HEK293 (cell line): ENCODE results near the gene DCTN5.

ENCODE experiments used
- CTCF ChIA-PET: fragments of 350-600 bp; formaldehyde crosslinking; extraction: SDS; loops from one replicate; lab custom pipeline; 2021; ENCODE audit warnings: antibody characterized with exemption; lab: Yijun Ruan, JAX
- POLR2A ChIA-PET: fragments of 300-600 bp; formaldehyde crosslinking; extraction: SDS; loops from one replicate; lab custom pipeline; 2020; ENCODE audit warnings: antibody characterized with exemption, inconsistent platforms; lab: Yijun Ruan, JAX
- H3K27ac ChIP-seq: fragments of 200-500 bp; sonication (Bioruptor generic); 2 replicates; pipeline ENCODE4 v1.5.1; 2014; ENCODE audit warnings: low read depth, low read length, control low read depth, inconsistent platforms; ENCODE audit errors: extremely low read depth
- H3K36me3 ChIP-seq, 2 experiments: fragments of 200-500 bp in 1 of 2; sonication (Bioruptor generic) in 1 of 2; 1 replicate in 1 of 2; 2 replicates in 1 of 2; pipeline ENCODE4 v1.5.1; 2014 to 2017; ENCODE audit warnings: inconsistent platforms in 2 of 2, low read length in 2 of 2; ENCODE audit not compliant: control insufficient read depth in 2 of 2, insufficient read depth in 1 of 2
- H3K4me1 ChIP-seq: fragments of 200-500 bp; sonication (Bioruptor generic); 2 replicates; pipeline ENCODE4 v1.5.1; 2014; ENCODE audit warnings: mild to moderate bottlenecking, low read length, inconsistent platforms; ENCODE audit not compliant: control insufficient read depth, insufficient read depth
- H3K4me3 ChIP-seq: 2 replicates; pipeline ENCODE4 v1.5.1; 2011; ENCODE audit warnings: low read depth, mild to moderate bottlenecking, control low read depth, low read length, moderate library complexity
- H3K9me3 ChIP-seq: fragments of 200-500 bp; sonication (Bioruptor generic); 2 replicates; pipeline ENCODE4 v1.5.1; 2014; ENCODE audit warnings: low read depth, low read length, inconsistent platforms; ENCODE audit not compliant: control insufficient read depth, insufficient read depth
- KLF16 ChIP-seq: fragments of 450-650 bp; formaldehyde crosslinking; IDR thresholded peaks from 2 replicates; pipeline ENCODE4 v1.5.1; 2017; ENCODE audit warnings: missing biosample characterization, missing genetic modification characterization
- KLF7 ChIP-seq: fragments of 450-650 bp; formaldehyde crosslinking; IDR thresholded peaks from 2 replicates; pipeline ENCODE4 v1.5.1; 2016; ENCODE audit warnings: missing biosample characterization, missing genetic modification characterization, borderline replicate concordance
- KLF9 ChIP-seq: fragments of 450-650 bp; formaldehyde crosslinking; IDR thresholded peaks from 2 replicates; pipeline ENCODE4 v1.5.1; 2016; ENCODE audit warnings: missing biosample characterization, missing genetic modification characterization, low read depth
- SCRT1 ChIP-seq: fragments of 450-650 bp; formaldehyde crosslinking; IDR thresholded peaks from 2 replicates; pipeline ENCODE4 v1.5.1; 2016; ENCODE audit warnings: missing biosample characterization, missing genetic modification characterization, borderline replicate concordance
- SP3 ChIP-seq: fragments of 450-650 bp; formaldehyde crosslinking; IDR thresholded peaks from 2 replicates; pipeline ENCODE4 v1.5.1; 2016; ENCODE audit warnings: missing biosample characterization, missing genetic modification characterization
- TCF7L2 ChIP-seq: IDR thresholded peaks from 2 replicates; pipeline ENCODE4 v1.6.1; 2011; ENCODE audit warnings: low read depth, mild to moderate bottlenecking, inconsistent platforms, low read length, moderate library complexity, borderline replicate concordance
- ZBTB10 ChIP-seq: fragments of 450-650 bp; formaldehyde crosslinking; IDR thresholded peaks from 2 replicates; pipeline ENCODE4 v1.5.1; 2016; ENCODE audit warnings: missing biosample characterization, missing genetic modification characterization
- ZNF10 ChIP-seq: fragments of 450-650 bp; formaldehyde crosslinking; IDR thresholded peaks from 2 replicates; pipeline ENCODE4 v1.5.1; 2017; ENCODE audit warnings: missing biosample characterization, missing genetic modification characterization
- ZNF138 ChIP-seq: fragments of 450-650 bp; formaldehyde crosslinking; IDR thresholded peaks from 2 replicates; pipeline ENCODE4 v1.5.1; 2016; ENCODE audit warnings: missing biosample characterization, missing genetic modification characterization, borderline replicate concordance
- ZNF24 ChIP-seq: fragments of 450-650 bp; formaldehyde crosslinking; IDR thresholded peaks from 2 replicates; pipeline ENCODE4 v1.5.1; 2016; ENCODE audit warnings: missing biosample characterization, missing genetic modification characterization
- ZNF426 ChIP-seq: fragments of 450-650 bp; formaldehyde crosslinking; IDR thresholded peaks from 2 replicates; pipeline ENCODE4 v1.5.1; 2017; ENCODE audit warnings: missing biosample characterization, missing genetic modification characterization, mild to moderate bottlenecking, inconsistent platforms, moderate library complexity
- ZNF645 ChIP-seq: fragments of 450-650 bp; formaldehyde crosslinking; IDR thresholded peaks from 2 replicates; pipeline ENCODE4; 2016; ENCODE audit warnings: missing biosample characterization, missing genetic modification characterization
- ZNF785 ChIP-seq: fragments of 450-650 bp; formaldehyde crosslinking; IDR thresholded peaks from 2 replicates; pipeline ENCODE4 v1.5.1; 2016; ENCODE audit warnings: missing biosample characterization, missing genetic modification characterization
- ZNF792 ChIP-seq: fragments of 450-650 bp; formaldehyde crosslinking; IDR thresholded peaks from 2 replicates; pipeline ENCODE4 v1.5.1; 2016; ENCODE audit warnings: missing biosample characterization, missing genetic modification characterization

DCTN5 gene

GRCh38 chr16:23689442-23690187 lies 48.3 kb downstream of the DCTN5 start:
- Histone ChIP-seq H3K27ac (no peak overlapping the region), H3K4me1 (no peaks in the 10 kb centered on the region), H3K4me3 (no peak overlapping the region), H3K9me3 (no peaks in the 10 kb centered on the region), H3K36me3 (peaks cover 40 to 75% of the 10 kb centered on the region in 2 experiments)
- ChIA-PET CTCF (interaction anchor here (1.2 kb wide), 1 partner anchor 38 kb away, joined by 3 read pairs; no protein-coding TSS in a partner anchor), POLR2A (interaction anchor here (4.3 kb wide), 1 partner anchor 10 kb away, joined by 33 read pairs; the partner anchor contains the start of gene PLK1)
- no peak for TF ChIP-seq ZBTB10 (tag by site-specific recombination)
- TF ChIP-seq ZNF10 = no peak
- no peak for TF ChIP-seq ZNF645 (tag by site-specific recombination)
- no peak for TF ChIP-seq ZNF138 (tag by site-specific recombination)
- no peak for TF ChIP-seq KLF16 (tag by site-specific recombination)
- no peak for TF ChIP-seq SP3
- TF ChIP-seq ZNF426 = no peak
- TF ChIP-seq ZNF24 (tag by site-specific recombination) = no peak
- TF ChIP-seq ZNF785 (tag by site-specific recombination) = no peak

- POLR2A ChIA-PET = interaction anchor here (1.5 to 4.3 kb wide), 3 partner anchors 9 to 28 kb away, joined by 3 to 33 read pairs (median 7); partner anchors contain the start of gene PLK1
- TF ChIP-seq TCF7L2 (no peak), SCRT1 (tag by site-specific recombination) (peak; percentile 50; the same call in 1 of the 2 replicates)
- TF ChIP-seq, all 188 proteins: peak for 1
- Histone ChIP-seq H3K9me3 (no peaks in the 10 kb centered on the region), H3K4me1 (no peaks in the 10 kb centered on the region), H3K4me3 (no peak overlapping the region), H3K36me3 (peaks cover 27 to 65% of the 10 kb centered on the region in 2 experiments), H3K27ac (no peak overlapping the region)
- CTCF ChIA-PET = no interaction called here
Measured at GRCh38 chr16:23690771-23691482, 49.7 kb downstream of the DCTN5 start.

GRCh38 chr16:23691483-23692189 lies 50.4 kb downstream of the DCTN5 start:
- Histone ChIP-seq H3K4me1 (no peaks in the 10 kb centered on the region), H3K4me3 (no peak overlapping the region), H3K9me3 (no peaks in the 10 kb centered on the region), H3K36me3 (peaks cover 20 to 59% of the 10 kb centered on the region in 2 experiments), H3K27ac (no peak overlapping the region)
- POLR2A ChIA-PET = interaction anchor here (1.3 to 4.3 kb wide), 4 partner anchors 8 to 27 kb away, joined by 3 to 33 read pairs (median 6); partner anchors contain the start of gene PLK1
- CTCF ChIA-PET = no interaction called here
- no peak for TF ChIP-seq KLF7 (tag by site-specific recombination)
- TF ChIP-seq ZNF792 (tag by site-specific recombination) = no peak
- TF ChIP-seq KLF9 = peak; percentile 53
